K562 (cell line): ENCODE data around the gene HIRIP3. TPM values are rescaled to one million over a fixed set of nuclear protein-coding genes. Genes with fewer than 3 reads are reported as not detected.

Experiments
- DDX20 ChIP-seq: fragments of 450-650 bp; IDR thresholded peaks from 2 replicates; pipeline ENCODE4 v1.6.1; 2016; ENCODE audit warnings: missing genetic modification characterization, low read depth, mild to moderate bottlenecking, missing compliant biosample characterization, moderate library complexity
- DPF2 ChIP-seq: fragments of 450-650 bp; IDR thresholded peaks from 2 replicates; pipeline ENCODE4 v1.6.1; 2016
- E2F6 ChIP-seq, 2 experiments: IDR thresholded peaks; 2 replicates each; pipeline ENCODE4 v1.6.1; 2011; ENCODE audit warnings: borderline replicate concordance in 1 of 2, control low read depth in 1 of 2, low read depth in 1 of 2, low read length in 1 of 2, mild to moderate bottlenecking in 1 of 2, mixed read lengths in 1 of 2, moderate library complexity in 1 of 2; ENCODE audit not compliant: insufficient read depth in 1 of 2, insufficient read length in 1 of 2, poor library complexity in 1 of 2, severe bottlenecking in 1 of 2; ENCODE audit errors: extremely low read depth in 1 of 2
- ESRRA ChIP-seq: fragments of 450-650 bp; IDR thresholded peaks from 2 replicates; pipeline ENCODE4 v1.6.1; 2014; ENCODE audit warnings: low read depth, mild to moderate bottlenecking, moderate library complexity, borderline replicate concordance
- ETS1 ChIP-seq: conservative IDR thresholded peaks from 2 replicates; pipeline ENCODE4 v1.6.1; 2011; ENCODE audit warnings: low read depth, mild to moderate bottlenecking, low read length; ENCODE audit not compliant: control insufficient read depth
- FOSL1 ChIP-seq: fragments of 200-800 bp; sonication (Bioruptor generic); conservative IDR thresholded peaks from 2 replicates; pipeline ENCODE4 v1.6.1; 2016; ENCODE audit warnings: missing genetic modification characterization, missing compliant biosample characterization
- HNRNPLL ChIP-seq: fragments of 200-400 bp; formaldehyde crosslinking; IDR thresholded peaks from 2 replicates; pipeline ENCODE4 v1.6.1; 2017; ENCODE audit warnings: low read length, low read depth, mild to moderate bottlenecking; ENCODE audit not compliant: poor library complexity, severe bottlenecking
- KHSRP ChIP-seq: fragments of 450-650 bp; IDR thresholded peaks from 2 replicates; pipeline ENCODE4 v1.6.1; 2017
- KLF6 ChIP-seq: fragments of 250-450 bp; sonication (Bioruptor Pico); IDR thresholded peaks from 2 replicates; pipeline ENCODE4 v1.4.0; 2020; ENCODE audit warnings: mild to moderate bottlenecking, moderate library complexity, borderline replicate concordance
- MLLT1 ChIP-seq, 2 experiments: fragments of 450-650 bp; IDR thresholded peaks; 2 replicates each; pipeline ENCODE4 v1.6.1; 2016
- NFXL1 ChIP-seq: fragments of 450-650 bp; formaldehyde crosslinking; IDR thresholded peaks from 2 replicates; pipeline ENCODE4 v1.4.0; 2021; ENCODE audit warnings: mild to moderate bottlenecking
- PRDM10 ChIP-seq: fragments of 450-650 bp; IDR thresholded peaks from 2 replicates; pipeline ENCODE4 v1.6.1; 2018; ENCODE audit not compliant: partially characterized antibody
- RBBP5 ChIP-seq: fragments of 200-600 bp; sonication (generic); IDR thresholded peaks from 2 replicates; pipeline ENCODE4 v1.6.1; 2012; ENCODE audit warnings: borderline replicate concordance, mild to moderate bottlenecking, low read length, control low read depth, inconsistent platforms; ENCODE audit not compliant: insufficient read depth, poor library complexity, severe bottlenecking
- RBFOX2 ChIP-seq: fragments of 200-400 bp; formaldehyde crosslinking; IDR thresholded peaks from 2 replicates; pipeline ENCODE4 v1.6.1; 2017; ENCODE audit warnings: low read depth, mild to moderate bottlenecking, low read length, moderate library complexity
- RCOR1 ChIP-seq, 2 experiments: IDR thresholded peaks; 2 replicates each; pipeline ENCODE4 v1.6.1; 2012; ENCODE audit warnings: low read depth in 2 of 2, low read length in 2 of 2, borderline replicate concordance in 1 of 2, improper control_type of control experiment in 1 of 2
- SMARCC2 ChIP-seq: fragments of 450-650 bp; IDR thresholded peaks from 2 replicates; pipeline ENCODE4 v1.6.1; 2017; ENCODE audit warnings: antibody characterized with exemption, moderate library complexity, mild to moderate bottlenecking, low read depth
- polyA plus RNA-seq, 8 experiments: library from polyadenylated mRNA; depleted of rRNA in 4 of 8; stranded (reverse) in 5 of 8; unstranded in 3 of 8; fragments of >200 nt; fragmentation: Nextera tagmentation in 2 of 8; fragmentation: Illumina TruSeq in 1 of 8; extraction: Ambion mirVana in 2 of 8; extraction: Trizol in 1 of 8; gene quantifications; 2 replicates each; pipeline versions ENCODE4 v1.2.1 to v1.2.3, GENCODE V29; 2011 to 2014; ENCODE audit warnings: inconsistent platforms in 1 of 8, missing spikeins in 1 of 8
- total RNA-seq, 7 experiments: library from RNA; depleted of rRNA in 6 of 7; stranded (reverse); fragments of >200 nt in 6 of 7; fragmentation: Illumina TruSeq in 2 of 7; extraction: Trizol in 2 of 7; gene quantifications; 2 replicates each; pipeline versions ENCODE4 v1.2.1 to v1.2.3, GENCODE V29; 2011 to 2021; ENCODE audit warnings: low replicate concordance in 1 of 7

The HIRIP3 gene
- total and polyA plus RNA-seq, 9 of the 15 experiments (the other 6 are each of a cell fraction or from before 2014, with no cell fraction given): 3.3 to 38.2 (median 18.2) TPM

- TF ChIP-seq RCOR1 (IDR thresholded peaks at IDR 0.05; ENCODE audit: borderline replicate concordance in 1 of 2, low read depth in 2 of 2, low read length in 2 of 2) (0 out of 4 replicates have a peak, but pooled peaks of 1 of the 2 experiments have one; percentile 42), E2F6 (IDR thresholded peaks at IDR 0.05; ENCODE audit: borderline replicate concordance in 1 of 2, extremely low read depth in 1 of 2, insufficient read depth in 1 of 2, insufficient read length in 1 of 2, low read depth in 1 of 2, low read length in 1 of 2, poor library complexity in 1 of 2, severe bottlenecking in 1 of 2) (no peak), SMARCC2 (no peak), PRDM10 (peak; percentile 20), KLF6 (CRISPR knock-in tag) (peak; percentile 58; the same call in 1 of the 2 replicates), RBBP5 (peak; percentile 27), RBFOX2 (peak; percentile 89), NFXL1 (no peak), DPF2 (0 out of 2 replicates have a peak, but pooled peaks have one; percentile 6), ESRRA (peak; percentile 70; the same call in 1 of the 2 replicates), HNRNPLL (peak; percentile 66), FOSL1 (tag) (peak; percentile 49; the same call in 1 of the 2 replicates), ETS1 (peak; percentile 96), DDX20 (tag) (no peak), MLLT1 (IDR thresholded peaks at IDR 0.05) (0 out of 4 replicates have a peak, but pooled peaks of 1 of the 2 experiments have one; percentile 42), KHSRP (peak; percentile 55; the same call in 1 of the 2 replicates)
Observed at GRCh38 chr16:29995911-29996765, 721 bp upstream of the HIRIP3 start, which contains the start of gene INO80E (continued).
